ENCODE data around the gene MCTS1.
A peak's percentile ranks its signal among the peaks of the same experiment; 100 is the strongest.
"Not testable (repeated sequence)": the region's sequence is repeated elsewhere in the genome, so short reads cannot be mapped to it uniquely, and the experiment has no call there.

MCTS1 gene

DNA sequence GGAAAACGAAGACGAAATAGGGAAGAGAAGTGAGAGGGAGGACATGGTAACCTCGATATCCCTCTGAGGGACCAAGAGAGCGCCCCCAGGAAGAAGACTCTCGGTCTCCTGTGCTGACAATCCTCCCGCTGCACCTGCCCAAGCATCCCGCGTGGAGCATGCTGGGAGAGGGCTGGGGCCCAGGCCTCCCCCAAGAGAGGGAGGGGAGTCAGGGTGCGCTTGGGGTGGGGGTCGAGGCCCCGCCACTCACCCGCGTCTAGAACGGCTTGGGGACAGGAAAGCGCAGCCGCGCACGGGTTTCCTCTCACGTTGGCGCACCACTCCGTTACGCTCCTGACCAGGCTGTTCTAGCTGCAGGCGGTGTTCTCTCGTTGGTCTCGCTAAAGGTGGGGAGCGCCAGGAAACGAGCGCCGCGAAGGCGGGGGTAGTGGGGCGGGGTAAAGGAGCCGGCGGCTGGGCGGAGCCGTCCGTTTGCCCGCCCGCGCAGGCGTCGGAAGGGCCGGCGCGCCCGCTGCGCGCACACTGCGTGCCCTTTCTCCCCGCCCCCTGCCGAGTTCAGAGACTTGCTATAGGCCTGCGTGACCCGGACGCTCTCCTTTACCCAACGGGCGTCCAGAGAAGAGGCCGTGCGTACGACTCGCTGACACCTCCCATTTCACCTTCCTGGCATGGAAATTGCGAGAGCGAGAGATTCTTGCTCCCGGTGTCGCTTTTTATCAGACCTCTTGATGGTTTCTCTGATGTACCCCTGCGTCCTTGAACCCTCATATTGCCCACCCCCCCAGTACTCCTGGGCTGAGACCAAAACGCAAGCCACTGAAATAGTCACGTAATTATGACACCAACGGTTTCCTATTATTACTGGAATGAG lies 26.0 kb downstream of the MCTS1 start, which contains the start of gene C1GALT1C1:
Gene C1GALT1C1, minus strand, starts transcription at position 388 of the 871 bp plus-strand sequence. CDS start 2,888 bp downstream, outside the sequence.
- DNase-seq (ENCODE audit: low spot score): peak; percentile 92

DNA sequence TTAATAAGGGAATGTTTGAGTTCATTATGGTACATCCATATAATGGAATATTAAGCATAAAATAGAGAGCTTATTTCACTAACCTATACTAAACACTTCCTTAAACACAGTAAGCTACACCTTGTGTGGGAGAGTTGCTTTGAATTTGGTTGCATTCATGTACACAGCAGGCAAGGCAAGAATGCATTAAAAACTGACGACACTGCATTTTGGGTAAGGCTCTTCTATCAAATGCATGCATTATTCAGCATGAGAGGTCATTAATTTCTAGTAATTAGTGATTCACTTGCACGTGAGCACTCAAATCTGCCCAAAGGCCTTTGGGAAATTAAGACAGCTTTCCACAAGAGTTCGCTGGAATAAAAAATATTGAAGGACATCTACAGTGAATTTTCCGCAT lies 34.7 kb downstream of the MCTS1 start:
- no peak for DNase-seq (ENCODE audit: low spot score)

DNA sequence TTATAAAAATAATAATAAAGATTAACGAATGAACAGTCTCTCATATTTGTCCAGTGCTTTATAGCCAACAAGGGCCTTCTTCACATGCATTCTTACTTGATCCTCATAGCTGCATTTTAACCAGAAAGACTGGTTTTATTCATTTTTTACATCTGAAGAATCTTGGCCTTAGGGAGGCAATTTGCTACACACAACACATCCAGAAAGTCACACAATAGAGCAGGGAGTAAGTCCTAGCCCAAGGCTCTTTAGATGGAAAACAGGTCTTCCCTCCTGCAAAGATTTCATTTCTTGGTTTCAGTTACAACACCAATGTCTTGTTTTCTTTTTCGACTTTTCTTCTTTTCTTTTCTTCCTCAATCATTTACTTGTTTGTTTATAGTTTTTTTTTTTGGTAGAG lies 39.0 kb downstream of the MCTS1 start:
- no peak for DNase-seq (ENCODE audit: low spot score)

DNA sequence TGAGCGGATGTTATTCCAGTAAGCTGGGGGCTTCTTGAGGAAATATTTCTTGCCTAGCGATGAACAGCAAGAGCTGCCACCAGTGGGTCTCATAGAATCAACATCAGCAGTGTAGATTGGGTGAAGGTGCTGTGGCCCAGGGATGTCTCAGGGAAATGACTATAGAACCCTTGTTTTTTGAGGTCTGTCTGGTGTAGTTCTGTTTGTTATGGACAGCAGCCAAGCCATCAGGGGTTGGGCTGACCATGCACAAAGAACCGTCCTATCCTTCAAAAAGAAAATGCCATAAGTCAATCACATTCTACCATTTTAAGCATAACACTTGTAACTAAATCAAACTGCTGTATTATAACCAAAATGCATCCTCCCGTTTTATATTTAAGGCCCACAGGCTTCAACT lies 43.2 kb downstream of the MCTS1 start:
- DNase-seq (ENCODE audit: low spot score): no peak

DNA sequence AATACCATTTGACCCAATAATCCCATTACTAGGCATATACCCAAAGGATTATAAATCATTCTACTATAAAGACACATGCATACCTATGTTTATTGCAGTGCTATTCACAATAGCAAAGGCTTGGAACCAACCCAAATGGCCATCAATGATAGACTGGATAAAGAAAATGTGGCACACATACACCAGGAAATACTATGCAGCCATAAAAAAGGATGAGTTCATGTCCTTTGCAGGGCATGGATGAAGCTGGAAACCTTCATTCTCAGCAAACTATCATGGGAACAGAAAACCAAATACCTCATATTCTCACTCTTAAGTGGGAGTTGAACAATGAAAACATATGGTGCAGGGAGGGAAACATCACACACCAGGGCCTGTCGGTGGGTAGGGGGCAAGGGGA lies 48.4 kb downstream of the MCTS1 start:
- DNase-seq (ENCODE audit: low spot score): not testable (repeated sequence)

DNA sequence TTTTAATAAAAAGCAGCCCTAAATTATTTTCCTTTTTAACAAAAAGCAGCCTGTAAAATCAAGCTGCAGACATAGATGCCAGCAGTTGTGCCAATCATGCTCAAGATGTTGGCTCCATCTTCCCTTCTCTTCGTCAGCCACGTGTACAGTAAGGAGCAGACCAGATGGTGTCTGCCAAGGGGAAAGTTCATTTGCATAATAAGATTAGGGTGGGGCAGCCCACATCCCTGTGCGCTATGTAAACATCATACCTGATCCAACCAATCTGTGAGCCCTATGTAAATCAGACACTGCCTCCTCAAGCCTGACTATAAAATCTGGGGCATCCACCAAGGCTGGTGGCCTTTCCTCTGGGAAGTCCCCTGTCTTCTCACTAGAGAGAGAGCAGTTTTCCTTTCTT lies 49.1 kb downstream of the MCTS1 start:
- DNase-seq (ENCODE audit: low spot score): no peak

DNA sequence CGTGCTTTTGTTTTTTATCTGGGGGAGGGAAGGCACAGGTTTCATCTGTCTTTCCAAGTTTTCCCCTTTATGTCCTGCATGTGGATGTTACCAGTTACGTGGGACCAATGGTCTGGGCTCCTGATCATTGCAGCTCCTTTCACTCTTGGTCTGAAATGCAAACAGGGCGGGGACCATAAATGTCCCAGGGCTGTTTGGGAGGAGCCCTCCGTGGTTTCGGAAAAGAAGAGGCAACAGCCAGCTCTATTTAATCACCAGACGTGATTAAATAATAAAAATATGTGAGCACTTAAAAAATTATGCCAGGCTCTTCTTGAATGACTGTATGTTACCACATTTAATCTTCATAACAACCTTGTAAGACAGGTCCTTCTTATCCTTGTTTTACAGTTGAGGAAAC lies 56.7 kb downstream of the MCTS1 start:
- DNase-seq (ENCODE audit: low spot score): no peak

Data from Ammon's horn (tissue), 1 donor.